Lung (tissue), 12 donors: ENCODE results near the gene HDLBP. TPM values are rescaled to one million over a fixed set of nuclear protein-coding genes. Genes with fewer than 3 reads are reported as not detected.

Experiments
- ATAC-seq: fragments of 200-7000 bp; cut with Tn5 transposase; one replicate; pipeline ENCODE4 v1.9.1; 2020; ENCODE audit warnings: moderate number of reproducible peaks; ENCODE audit not compliant: insufficient read depth, low FRiP score
- DNase-seq, 3 donors: peaks; one replicate each; pipeline ENCODE4 v3.0.0-alpha.2; 2013 to 2017
- H3K27ac ChIP-seq, 2 donors: one replicate each; pipeline ENCODE4 v1.5.1; 2013; ENCODE audit warnings: mild to moderate bottlenecking in 2 of 2, moderate library complexity in 2 of 2, control low read depth in 1 of 2, inconsistent platforms in 1 of 2, low read depth in 1 of 2, low read length in 1 of 2
- H3K27me3 ChIP-seq, 3 donors: one replicate each; pipeline ENCODE4 v1.5.1; 2013; ENCODE audit warnings: low read length in 2 of 3; ENCODE audit not compliant: control insufficient read depth in 3 of 3, insufficient read depth in 3 of 3
- H3K36me3 ChIP-seq, 4 donors: one replicate each; pipeline ENCODE4 v1.5.1; 2013; ENCODE audit warnings: low read length in 4 of 4, mild to moderate bottlenecking in 1 of 4, moderate library complexity in 1 of 4; ENCODE audit not compliant: control insufficient read depth in 4 of 4, insufficient read depth in 4 of 4
- H3K4me1 ChIP-seq, 5 donors: one replicate each; pipeline ENCODE4 v1.5.1; 2013; ENCODE audit warnings: low read length in 5 of 5, mild to moderate bottlenecking in 2 of 5, moderate library complexity in 1 of 5; ENCODE audit not compliant: control insufficient read depth in 5 of 5, insufficient read depth in 5 of 5
- H3K4me3 ChIP-seq: one replicate; pipeline ENCODE4 v1.5.1; 2013; ENCODE audit warnings: mild to moderate bottlenecking, control low read depth, moderate library complexity
- H3K9ac ChIP-seq, 2 donors: one replicate each; pipeline ENCODE4 v1.5.1; 2013; ENCODE audit warnings: low read length in 2 of 2, control low read depth in 1 of 2; ENCODE audit not compliant: insufficient read depth in 1 of 2
- H3K9me3 ChIP-seq, 4 donors: one replicate each; pipeline ENCODE4 v1.5.1; 2013; ENCODE audit warnings: low read length in 3 of 4, mild to moderate bottlenecking in 1 of 4, moderate library complexity in 1 of 4; ENCODE audit not compliant: control insufficient read depth in 4 of 4, insufficient read depth in 3 of 4
- WGBS, 2 donors: extraction: QIAGEN DNeasy Blood & Tissue Kit; methylation state at CpG; one replicate each; pipeline ENCODE4 v1.1.7; 2013; 5-methylcytosine and 5-hydroxymethylcytosine counted together
- polyA plus RNA-seq, 2 donors: library from polyadenylated mRNA; stranded (reverse); fragments of 200-250 nt; gene quantifications; one replicate each; pipeline ENCODE4 v1.2.1, GENCODE V29; 2013
- total RNA-seq, 2 donors: library from RNA; depleted of rRNA in 1 of 2; stranded (reverse); fragments of >200 nt in 1 of 2; gene quantifications; one replicate each; pipeline ENCODE4 v1.2.1, GENCODE V29; 2014 to 2021
- TF ChIP-seq, protein P1 (sequence below): IDR thresholded peaks from 2 replicates; pipeline ENCODE4 v1.5.1; 2012; ENCODE audit warnings: mild to moderate bottlenecking; ENCODE audit errors: control extremely low read depth, extremely low read depth
- donor health status: control.
- donor health status: control.
- donor health status: Bipolar disorder and iron deficiency.
- donor health status: healthy.
- donor health status: DM: yes; HTN: yes; CAD: no.

HDLBP gene
- total and polyA plus RNA-seq, 4 donors: 165 to 595 (median 316) TPM

DNA sequence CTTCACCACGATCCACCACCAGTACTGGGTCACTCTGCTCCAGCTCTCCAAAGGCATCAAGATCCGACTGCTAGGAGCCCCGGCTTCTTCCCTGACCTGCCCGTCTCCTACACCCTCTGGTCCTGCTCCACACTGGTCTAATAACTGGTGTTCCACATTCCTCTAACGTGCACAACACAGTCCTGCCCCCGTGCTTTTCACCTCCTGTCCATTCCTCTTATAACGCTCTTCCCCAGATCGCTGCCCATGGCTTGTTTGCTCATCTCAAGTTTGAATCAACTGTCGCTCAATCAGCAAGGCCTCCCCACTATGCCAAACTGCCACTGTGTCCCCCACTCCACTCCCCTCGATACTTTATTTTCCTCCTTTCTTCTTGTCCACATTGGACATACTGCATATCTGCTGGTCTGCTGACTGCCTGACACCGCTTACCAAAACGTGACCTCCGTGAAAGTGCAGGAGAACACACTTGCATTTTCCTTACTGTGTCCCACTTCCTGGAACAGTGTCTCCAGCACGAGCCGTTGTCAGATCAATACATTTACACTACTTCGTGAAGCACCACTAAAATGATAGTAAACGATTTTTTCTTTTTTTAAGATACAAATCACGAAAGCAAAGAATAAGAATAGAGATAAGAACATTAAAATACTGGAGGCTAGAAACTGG lies 6.5 kb downstream of the HDLBP start:
- Histone ChIP-seq H3K4me3 (no peak overlapping the region), H3K27ac (no peak overlapping the region)
- no peak for ATAC-seq

DNA sequence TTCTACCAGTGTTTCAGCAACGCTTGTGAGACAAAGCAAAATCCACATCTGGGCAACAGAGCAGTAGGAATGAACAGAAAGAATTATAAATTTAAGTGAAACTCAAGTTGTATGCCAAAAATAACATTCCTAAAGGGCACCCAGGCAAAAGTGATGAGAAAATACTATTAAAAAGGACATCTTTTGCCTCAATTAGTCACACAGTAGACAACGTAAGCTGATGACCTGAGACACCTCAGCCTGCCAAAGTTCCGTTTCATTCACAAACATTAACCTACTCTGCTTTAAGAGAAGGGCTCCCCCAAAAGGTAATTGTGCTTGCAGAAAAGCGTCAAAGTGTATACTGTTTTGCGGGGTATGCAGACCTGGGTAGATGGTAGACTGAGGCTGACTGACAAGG lies 7.2 kb downstream of the HDLBP start:
- ATAC-seq (no peak), DNase-seq (no peak)
- Histone ChIP-seq H3K4me1 (peaks cover 0 to 16% (median 0%) of the 10 kb centered on the region in 5 donors), H3K9me3 (no peaks in the 10 kb centered on the region), H3K27ac (no peak overlapping the region), H3K27me3 (no peaks in the 10 kb centered on the region), H3K36me3 (no peaks in the 10 kb centered on the region), H3K9ac (no peak overlapping the region), H3K4me3 (no peak overlapping the region)
- WGBS, 2 donors: 87 to 88% methylated on average over 5 of the region's 5 CpGs
- TF ChIP-seq, protein P1, sequence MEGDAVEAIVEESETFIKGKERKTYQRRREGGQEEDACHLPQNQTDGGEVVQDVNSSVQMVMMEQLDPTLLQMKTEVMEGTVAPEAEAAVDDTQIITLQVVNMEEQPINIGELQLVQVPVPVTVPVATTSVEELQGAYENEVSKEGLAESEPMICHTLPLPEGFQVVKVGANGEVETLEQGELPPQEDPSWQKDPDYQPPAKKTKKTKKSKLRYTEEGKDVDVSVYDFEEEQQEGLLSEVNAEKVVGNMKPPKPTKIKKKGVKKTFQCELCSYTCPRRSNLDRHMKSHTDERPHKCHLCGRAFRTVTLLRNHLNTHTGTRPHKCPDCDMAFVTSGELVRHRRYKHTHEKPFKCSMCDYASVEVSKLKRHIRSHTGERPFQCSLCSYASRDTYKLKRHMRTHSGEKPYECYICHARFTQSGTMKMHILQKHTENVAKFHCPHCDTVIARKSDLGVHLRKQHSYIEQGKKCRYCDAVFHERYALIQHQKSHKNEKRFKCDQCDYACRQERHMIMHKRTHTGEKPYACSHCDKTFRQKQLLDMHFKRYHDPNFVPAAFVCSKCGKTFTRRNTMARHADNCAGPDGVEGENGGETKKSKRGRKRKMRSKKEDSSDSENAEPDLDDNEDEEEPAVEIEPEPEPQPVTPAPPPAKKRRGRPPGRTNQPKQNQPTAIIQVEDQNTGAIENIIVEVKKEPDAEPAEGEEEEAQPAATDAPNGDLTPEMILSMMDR: no peak

More for the DNA sequence above, 6.5 kb downstream of the HDLBP start:
- 88 to 90% methylated on average over 18 of the region's 18 CpGs for WGBS, 2 donors
- no peaks in the 10 kb centered on the region for H3K27me3 ChIP-seq
- no peak for DNase-seq
- TF ChIP-seq, protein P1: no peak
- peaks cover 0 to 17% (median under 1%) of the 10 kb centered on the region in 5 donors for H3K4me1 ChIP-seq
- no peaks in the 10 kb centered on the region for H3K9me3 ChIP-seq
- H3K9ac ChIP-seq: no peak overlapping the region
- H3K36me3 ChIP-seq: no peaks in the 10 kb centered on the region

DNA sequence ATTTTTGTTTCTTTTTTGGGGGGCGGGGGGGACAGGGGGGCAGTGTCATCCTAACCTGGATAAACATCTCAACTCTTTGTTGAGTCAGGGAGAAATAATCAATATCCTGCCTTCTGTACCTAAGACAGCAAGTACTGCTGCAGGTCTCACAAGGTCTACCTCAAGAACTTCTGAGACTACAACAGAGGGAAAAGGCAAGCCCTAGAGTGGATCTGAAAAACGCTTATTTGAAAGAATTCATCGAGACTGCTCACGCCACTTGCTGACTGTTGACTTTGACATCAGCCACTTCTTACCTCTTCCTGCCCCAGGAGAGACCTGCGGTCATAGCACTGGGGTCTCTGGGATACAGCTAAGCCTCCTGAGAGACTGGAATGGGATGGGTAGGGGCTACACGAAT lies 8.4 kb downstream of the HDLBP start:
- H3K27me3 ChIP-seq: no peaks in the 10 kb centered on the region
- DNase-seq: no peak
- TF ChIP-seq, protein P1: no peak
- H3K27ac ChIP-seq: no peak overlapping the region
- H3K9me3 ChIP-seq: no peaks in the 10 kb centered on the region
- no peak overlapping the region for H3K9ac ChIP-seq
- 69 to 91% methylated on average over 6 of the region's 6 CpGs for WGBS, 2 donors
- H3K36me3 ChIP-seq: no peaks in the 10 kb centered on the region
- no peak overlapping the region for H3K4me3 ChIP-seq
- ATAC-seq: no peak
- H3K4me1 ChIP-seq: peaks cover 0 to 16% (median 5%) of the 10 kb centered on the region in 5 donors
